HL-60 (cell line): Measurements from ENCODE around the gene CCDC192.

Experiments
- CTCF ChIP-seq: IDR thresholded peaks from one replicate; pipeline ENCODE4 v1.5.1; 2011; ENCODE audit warnings: low read length, control low read depth, inconsistent platforms; ENCODE audit not compliant: insufficient read depth
- GABPA ChIP-seq: IDR thresholded peaks from 2 replicates; pipeline ENCODE4 v1.6.1; 2012; ENCODE audit warnings: low read depth

- TF ChIP-seq GABPA (no peak), CTCF (no peak)
These were observed 136.5 kb downstream of the CCDC192 start for GRCh38 chr5:127839496-127840197.
